GM21529 (cell line): Measurements from ENCODE around the gene TNFRSF21.

ENCODE experiments used
- ATAC-seq: cut with Tn5 transposase; IDR thresholded peaks from one replicate; pipeline ENCODE4 v1.9.1; 2021; ENCODE audit not compliant: unreplicated experiment

The TNFRSF21 gene

GRCh38 chr6:47181681-47182080 is 128.0 kb downstream of the TNFRSF21 start:
- ATAC-seq = no peak
